Thyroid gland (tissue), 4 donors: ENCODE results near the gene LTV1.

Experiments used
- POLR2A ChIP-seq, 2 donors: fragments of 450-650 bp; IDR thresholded peaks; one replicate each; pipeline ENCODE4 v1.6.1; 2017; ENCODE audit warnings: antibody characterized with exemption in 2 of 2, mild to moderate bottlenecking in 2 of 2, moderate library complexity in 1 of 2
- TF ChIP-seq, protein P1 (sequence below), 6 experiments: fragments of 200-600 bp in 3 of 6; fragments of 450-650 bp in 3 of 6; sonication (generic) in 3 of 6; IDR thresholded peaks; one replicate each; pipeline ENCODE4 v1.5.1; 2016 to 2019; ENCODE audit warnings: antibody characterized with exemption in 6 of 6, mild to moderate bottlenecking in 2 of 6, inconsistent platforms in 1 of 6, moderate library complexity in 1 of 6

DNA sequence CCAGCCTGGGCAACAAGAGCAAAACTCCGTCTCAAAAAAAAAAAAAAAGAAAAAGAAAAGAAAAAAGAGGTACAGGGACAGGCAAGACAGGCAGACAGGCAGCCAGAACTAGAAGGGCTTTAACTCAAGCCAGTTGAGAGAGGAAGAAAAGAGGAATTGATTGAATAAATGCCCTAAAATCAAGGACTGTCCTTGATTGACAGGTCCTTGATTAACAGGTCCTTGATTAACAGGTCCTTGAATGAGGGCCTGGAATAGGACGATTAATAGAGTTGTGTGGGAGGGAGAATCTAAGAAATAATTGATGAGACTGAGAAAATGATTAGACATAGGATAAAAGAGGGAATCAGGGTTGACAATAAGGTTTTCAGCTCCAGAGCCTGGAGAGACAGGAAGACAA is 57.2 kb downstream of the LTV1 start:
- TF ChIP-seq POLR2A (IDR thresholded peaks at IDR 0.05), result no peak
- TF ChIP-seq, protein P1, sequence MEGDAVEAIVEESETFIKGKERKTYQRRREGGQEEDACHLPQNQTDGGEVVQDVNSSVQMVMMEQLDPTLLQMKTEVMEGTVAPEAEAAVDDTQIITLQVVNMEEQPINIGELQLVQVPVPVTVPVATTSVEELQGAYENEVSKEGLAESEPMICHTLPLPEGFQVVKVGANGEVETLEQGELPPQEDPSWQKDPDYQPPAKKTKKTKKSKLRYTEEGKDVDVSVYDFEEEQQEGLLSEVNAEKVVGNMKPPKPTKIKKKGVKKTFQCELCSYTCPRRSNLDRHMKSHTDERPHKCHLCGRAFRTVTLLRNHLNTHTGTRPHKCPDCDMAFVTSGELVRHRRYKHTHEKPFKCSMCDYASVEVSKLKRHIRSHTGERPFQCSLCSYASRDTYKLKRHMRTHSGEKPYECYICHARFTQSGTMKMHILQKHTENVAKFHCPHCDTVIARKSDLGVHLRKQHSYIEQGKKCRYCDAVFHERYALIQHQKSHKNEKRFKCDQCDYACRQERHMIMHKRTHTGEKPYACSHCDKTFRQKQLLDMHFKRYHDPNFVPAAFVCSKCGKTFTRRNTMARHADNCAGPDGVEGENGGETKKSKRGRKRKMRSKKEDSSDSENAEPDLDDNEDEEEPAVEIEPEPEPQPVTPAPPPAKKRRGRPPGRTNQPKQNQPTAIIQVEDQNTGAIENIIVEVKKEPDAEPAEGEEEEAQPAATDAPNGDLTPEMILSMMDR (IDR thresholded peaks at IDR 0.05), result no peak
